Activated T-helper 17 cell treated with anti-CD3 and anti-CD28 coated beads, Interleukin-2, amount 50 U/mL, for 72 hours (primary cell): ENCODE measurements around the gene RNF26. TPM values are rescaled to one million over a fixed set of nuclear protein-coding genes. Genes with fewer than 3 reads are reported as not detected.

ENCODE experiments used
- ATAC-seq: fragments of 150-1000 bp; cut with Tn5 transposase; replicated peaks from 2 replicates; pipeline ENCODE4 v1.10.0; 2021; ENCODE audit warnings: mild to moderate bottlenecking, moderate library complexity
- H3K27ac Mint-ChIP-seq: one replicate; pipeline ENCODE4 v1.8.0; 2022; ENCODE audit warnings: mixed read lengths
- H3K27me3 Mint-ChIP-seq: one replicate; pipeline ENCODE4 v1.8.0; 2022; ENCODE audit warnings: mixed read lengths
- H3K36me3 Mint-ChIP-seq: one replicate; pipeline ENCODE4 v1.8.0; 2022; ENCODE audit warnings: low read depth, mild to moderate bottlenecking, mixed read lengths
- H3K4me1 Mint-ChIP-seq: one replicate; pipeline ENCODE4 v1.8.0; 2022; ENCODE audit warnings: mixed read lengths
- H3K4me3 Mint-ChIP-seq: one replicate; pipeline ENCODE4 v1.8.0; 2022; ENCODE audit warnings: mild to moderate bottlenecking, mixed read lengths
- H3K9me3 Mint-ChIP-seq: one replicate; pipeline ENCODE4 v1.8.0; 2022; ENCODE audit warnings: mixed read lengths
- total RNA-seq, 2 donors: library from RNA; stranded (reverse); gene quantifications; one replicate each; pipeline ENCODE4 v1.2.3, GENCODE V29; 2022

RNF26 gene
- total RNA-seq: 10 to 100 TPM; 23.7 to 32.6 TPM

DNA sequence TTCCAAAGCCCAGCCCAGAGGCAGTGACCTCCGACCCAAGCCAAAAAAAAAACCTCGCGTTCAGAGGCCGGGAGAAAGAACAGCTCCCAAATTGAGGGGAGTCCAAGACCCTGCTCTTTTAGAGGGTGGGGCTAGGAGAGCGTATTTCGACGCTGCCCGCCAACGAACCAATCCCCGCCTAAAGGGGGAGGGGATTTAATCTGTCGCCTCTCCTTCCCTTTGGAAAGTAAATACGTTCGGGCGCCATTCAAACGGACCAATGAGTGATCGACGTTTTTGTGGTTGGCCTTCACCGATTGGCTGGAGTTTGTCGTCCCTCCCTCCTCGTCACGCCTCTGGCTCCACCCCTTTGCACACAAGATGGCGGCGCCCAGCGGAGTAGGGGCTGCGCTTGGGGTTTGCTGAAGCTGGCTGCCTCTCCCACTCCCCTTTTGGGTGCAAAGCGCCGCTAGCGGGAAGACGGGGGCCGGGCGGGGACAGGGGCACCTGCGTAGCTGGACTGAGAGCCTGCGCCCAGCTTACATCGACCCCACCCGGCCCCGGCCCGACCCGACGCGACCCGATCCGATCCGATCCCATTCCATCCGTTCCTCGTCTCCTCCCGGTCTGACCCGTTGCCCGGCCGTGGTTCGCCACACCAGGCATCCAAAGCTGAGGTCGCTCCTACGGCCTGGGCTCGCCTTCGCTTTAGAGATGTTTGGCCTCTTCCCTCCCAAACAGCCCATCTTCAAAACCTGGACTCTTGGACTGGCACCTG, at the start of gene RNF26:
Gene RNF26, plus strand, starts transcription at position 354 of the 757 bp plus-strand sequence. CDS start 596 bp downstream, outside the sequence.
- Mint-ChIP-seq H3K4me1 (peaks cover 6% of the 10 kb centered on the region), H3K9me3 (no peaks in the 10 kb centered on the region), H3K4me3 (peak within 1 kb of the TSS; percentile 93), H3K27ac (peak within 1 kb of the TSS; percentile 93), H3K27me3 (peaks cover 14% of the 10 kb centered on the region), H3K36me3 (peaks cover 4% of the 10 kb centered on the region)
- ATAC-seq: peak; percentile 98

DNA sequence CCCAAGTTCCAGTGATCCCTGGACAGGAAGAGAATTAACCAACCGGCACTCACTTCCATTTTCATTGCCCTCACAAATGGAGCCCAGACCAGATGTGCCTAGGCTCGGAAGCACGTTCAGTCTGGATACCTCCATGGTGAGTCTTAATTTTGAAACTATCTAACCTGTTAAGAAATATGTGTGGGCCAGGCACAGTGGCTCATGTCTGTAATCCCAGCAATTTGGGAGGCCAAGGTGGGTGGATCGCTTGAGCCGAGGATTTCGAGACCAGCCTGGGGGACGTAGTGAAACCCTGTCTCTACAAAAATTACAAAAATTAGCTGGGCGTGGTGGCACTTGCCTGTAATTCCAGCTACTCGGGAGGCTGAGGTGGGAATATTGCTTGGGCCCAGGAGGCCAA, 48.9 kb upstream of the RNF26 start:
- Mint-ChIP-seq H3K9me3 (no peaks in the 10 kb centered on the region), H3K36me3 (peaks cover 79% of the 10 kb centered on the region), H3K4me3 (no peak overlapping the region), H3K4me1 (peaks cover 5% of the 10 kb centered on the region), H3K27ac (no peak overlapping the region), H3K27me3 (no peaks in the 10 kb centered on the region)
- ATAC-seq: no peak

DNA sequence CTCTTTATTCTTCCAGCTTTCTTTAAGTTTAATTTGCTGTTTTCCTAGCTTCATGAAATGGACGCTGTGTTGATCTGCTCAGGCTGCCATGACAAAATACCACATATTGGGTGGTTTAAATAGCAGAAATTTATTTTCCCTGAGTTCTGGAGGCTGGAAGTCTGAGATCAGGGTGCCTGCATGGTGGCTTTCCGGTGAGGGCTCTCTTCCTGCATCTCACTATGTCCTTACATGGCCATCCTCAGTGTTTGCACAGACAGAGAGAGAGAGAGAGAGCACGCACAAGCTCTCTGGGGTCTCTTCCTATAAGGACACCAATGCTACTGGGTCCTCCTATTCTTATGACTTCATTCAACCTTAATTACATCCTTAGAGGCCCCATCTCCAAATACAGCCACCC, 46.1 kb upstream of the RNF26 start:
- Mint-ChIP-seq H3K4me3 (no peak overlapping the region), H3K27me3 (no peaks in the 10 kb centered on the region), H3K36me3 (peaks cover 87% of the 10 kb centered on the region), H3K27ac (no peak overlapping the region), H3K9me3 (no peaks in the 10 kb centered on the region), H3K4me1 (no peaks in the 10 kb centered on the region)
- no peak for ATAC-seq

DNA sequence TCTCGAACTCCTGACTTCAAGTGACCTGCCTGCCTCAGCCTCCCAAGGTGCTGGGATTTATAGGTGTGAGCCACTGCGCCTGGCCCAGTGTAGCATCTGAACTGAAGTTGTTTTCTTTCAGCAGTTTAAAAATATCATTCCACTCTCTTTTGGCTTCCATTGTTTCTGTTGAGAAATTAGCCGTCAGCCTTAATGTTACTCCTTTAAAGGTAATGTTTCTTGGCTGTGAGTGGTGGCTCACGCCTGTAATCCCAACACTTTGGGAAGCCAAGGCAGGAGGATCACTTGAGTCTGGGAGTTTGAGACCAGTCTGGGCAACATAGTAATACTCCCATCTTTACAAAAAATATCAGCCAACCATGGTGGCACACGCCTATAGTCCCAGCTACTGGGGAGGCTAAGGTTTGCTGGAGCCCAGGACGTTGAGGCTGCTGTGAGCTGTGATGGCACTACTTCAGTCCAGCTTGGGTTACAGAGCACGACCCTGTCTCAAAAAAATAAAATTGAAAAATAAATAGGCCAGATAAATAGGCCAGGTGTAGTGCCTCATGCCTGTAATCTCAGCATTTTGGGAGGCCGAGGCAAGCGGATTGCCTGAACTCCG, 43.3 kb upstream of the RNF26 start:
- no peak overlapping the region for H3K27ac Mint-ChIP-seq

DNA sequence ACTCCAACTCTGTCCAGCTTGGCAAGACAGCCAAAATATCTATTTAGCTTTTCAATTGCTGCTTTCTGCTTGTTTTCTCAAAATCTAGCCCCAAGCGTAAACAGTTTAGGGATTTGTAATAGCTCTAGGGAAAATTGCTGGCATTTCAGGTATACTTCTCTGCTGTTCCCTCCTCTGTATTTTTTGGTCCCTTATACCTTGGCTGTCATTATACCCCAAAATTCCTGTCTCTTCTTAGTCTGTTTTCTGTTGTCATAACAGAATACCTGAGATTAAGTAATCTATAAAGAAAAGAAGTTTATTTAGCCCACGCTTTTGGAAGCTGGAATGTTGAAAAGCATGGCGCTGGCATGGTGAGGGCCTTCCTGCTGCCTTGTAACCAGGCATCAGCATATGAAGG, 40.9 kb upstream of the RNF26 start:
- Mint-ChIP-seq H3K36me3 (peaks cover 81% of the 10 kb centered on the region), H3K9me3 (no peaks in the 10 kb centered on the region), H3K27ac (no peak overlapping the region), H3K27me3 (no peaks in the 10 kb centered on the region), H3K4me3 (no peak overlapping the region), H3K4me1 (no peaks in the 10 kb centered on the region)
- no peak for ATAC-seq

More for the DNA sequence above, 43.3 kb upstream of the RNF26 start:
- H3K9me3 Mint-ChIP-seq: no peaks in the 10 kb centered on the region
- ATAC-seq: no peak
- no peaks in the 10 kb centered on the region for H3K4me1 Mint-ChIP-seq
- H3K36me3 Mint-ChIP-seq: peaks cover 81% of the 10 kb centered on the region
- H3K4me3 Mint-ChIP-seq: no peak overlapping the region
- no peaks in the 10 kb centered on the region for H3K27me3 Mint-ChIP-seq

DNA sequence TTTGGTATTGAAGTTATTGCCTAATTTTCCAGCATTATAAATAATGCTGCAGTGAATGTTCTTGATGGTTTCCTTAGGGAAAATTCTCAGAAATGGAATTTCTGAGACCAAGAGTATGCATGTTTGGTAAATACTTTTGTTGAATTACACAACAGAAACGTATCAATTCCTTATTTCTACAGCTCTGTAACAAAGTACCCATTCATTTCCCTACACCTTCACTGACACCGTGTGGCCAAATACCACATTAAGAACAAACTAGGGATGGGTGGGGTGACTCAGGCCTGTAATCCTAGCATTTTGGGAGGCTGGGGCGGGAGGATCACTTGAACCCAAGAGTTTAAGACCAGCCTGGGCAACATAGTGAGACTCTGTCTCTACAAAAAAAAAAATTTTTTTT, 39.1 kb upstream of the RNF26 start:
- ATAC-seq: no peak

DNA sequence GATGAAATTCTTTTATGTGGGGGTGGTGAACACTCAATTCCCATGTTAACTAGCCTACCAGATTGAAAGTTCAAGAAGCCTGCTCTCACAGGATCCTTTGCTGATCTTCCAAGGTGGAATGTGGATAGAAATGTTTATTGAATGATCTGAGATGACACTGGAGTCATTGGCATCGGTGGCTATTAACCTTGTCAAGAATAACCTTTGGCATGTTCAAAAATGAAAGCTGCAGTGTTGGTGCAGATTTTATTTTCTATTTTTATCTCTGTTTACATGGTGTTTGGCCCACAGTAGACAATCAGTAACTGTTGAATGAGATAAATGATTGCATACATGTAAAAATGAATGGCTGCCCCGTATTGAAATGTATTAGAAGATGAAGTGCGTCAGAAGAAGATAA, 36.4 kb upstream of the RNF26 start:
- H3K4me1 Mint-ChIP-seq: no peaks in the 10 kb centered on the region
- no peaks in the 10 kb centered on the region for H3K27me3 Mint-ChIP-seq
- no peak overlapping the region for H3K27ac Mint-ChIP-seq
- H3K4me3 Mint-ChIP-seq: no peak overlapping the region
- no peak for ATAC-seq
- peaks cover 86% of the 10 kb centered on the region for H3K36me3 Mint-ChIP-seq
- no peaks in the 10 kb centered on the region for H3K9me3 Mint-ChIP-seq

More for the DNA sequence above, 39.1 kb upstream of the RNF26 start:
- Mint-ChIP-seq H3K9me3 (no peaks in the 10 kb centered on the region), H3K4me1 (no peaks in the 10 kb centered on the region), H3K4me3 (no peak overlapping the region), H3K36me3 (peaks cover 82% of the 10 kb centered on the region), H3K27me3 (no peaks in the 10 kb centered on the region), H3K27ac (no peak overlapping the region)

DNA sequence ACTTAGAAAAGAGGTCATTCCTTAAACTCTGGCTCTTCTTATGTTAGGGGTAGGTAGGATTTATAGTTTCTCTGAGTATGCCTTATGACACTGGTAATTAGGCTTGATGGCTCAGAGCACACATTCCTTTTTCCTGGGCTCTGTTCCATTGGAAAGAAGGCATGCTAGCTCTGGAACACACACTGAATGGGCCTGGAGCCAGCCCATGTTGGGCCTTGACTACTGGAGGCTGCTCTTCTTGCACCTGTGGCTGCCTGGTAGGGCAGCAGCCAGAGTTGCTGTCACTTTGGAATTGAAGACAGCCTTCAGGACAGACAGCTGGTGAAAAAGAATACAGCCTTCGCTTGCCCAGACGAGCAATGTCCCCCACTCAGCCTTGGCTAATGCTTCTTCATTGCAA, 35.6 kb upstream of the RNF26 start:
- Mint-ChIP-seq H3K27ac (no peak overlapping the region), H3K36me3 (peaks cover 87% of the 10 kb centered on the region), H3K4me3 (no peak overlapping the region), H3K4me1 (no peaks in the 10 kb centered on the region), H3K27me3 (no peaks in the 10 kb centered on the region), H3K9me3 (no peaks in the 10 kb centered on the region)
- no peak for ATAC-seq

DNA sequence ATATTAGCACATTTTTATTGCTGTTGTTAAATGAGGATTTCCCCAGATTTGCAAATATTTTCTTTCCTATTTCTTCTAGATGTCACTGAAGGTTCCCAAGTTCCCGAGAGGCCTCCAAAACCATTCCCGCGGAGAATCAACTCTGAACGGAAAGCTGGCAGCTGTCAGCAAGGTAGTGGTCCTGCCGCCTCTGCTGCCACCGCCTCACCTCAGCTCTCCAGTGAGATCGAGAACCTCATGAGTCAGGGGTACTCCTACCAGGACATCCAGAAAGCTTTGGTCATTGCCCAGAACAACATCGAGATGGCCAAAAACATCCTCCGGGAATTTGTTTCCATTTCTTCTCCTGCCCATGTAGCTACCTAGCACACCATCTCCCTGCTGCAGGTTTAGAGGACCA, 34.9 kb upstream of the RNF26 start:
- ATAC-seq: no peak
- H3K27ac Mint-ChIP-seq: no peak overlapping the region
- H3K4me3 Mint-ChIP-seq: no peak overlapping the region
- no peaks in the 10 kb centered on the region for H3K4me1 Mint-ChIP-seq
- H3K36me3 Mint-ChIP-seq: peaks cover 92% of the 10 kb centered on the region
- no peaks in the 10 kb centered on the region for H3K27me3 Mint-ChIP-seq
- no peaks in the 10 kb centered on the region for H3K9me3 Mint-ChIP-seq

DNA sequence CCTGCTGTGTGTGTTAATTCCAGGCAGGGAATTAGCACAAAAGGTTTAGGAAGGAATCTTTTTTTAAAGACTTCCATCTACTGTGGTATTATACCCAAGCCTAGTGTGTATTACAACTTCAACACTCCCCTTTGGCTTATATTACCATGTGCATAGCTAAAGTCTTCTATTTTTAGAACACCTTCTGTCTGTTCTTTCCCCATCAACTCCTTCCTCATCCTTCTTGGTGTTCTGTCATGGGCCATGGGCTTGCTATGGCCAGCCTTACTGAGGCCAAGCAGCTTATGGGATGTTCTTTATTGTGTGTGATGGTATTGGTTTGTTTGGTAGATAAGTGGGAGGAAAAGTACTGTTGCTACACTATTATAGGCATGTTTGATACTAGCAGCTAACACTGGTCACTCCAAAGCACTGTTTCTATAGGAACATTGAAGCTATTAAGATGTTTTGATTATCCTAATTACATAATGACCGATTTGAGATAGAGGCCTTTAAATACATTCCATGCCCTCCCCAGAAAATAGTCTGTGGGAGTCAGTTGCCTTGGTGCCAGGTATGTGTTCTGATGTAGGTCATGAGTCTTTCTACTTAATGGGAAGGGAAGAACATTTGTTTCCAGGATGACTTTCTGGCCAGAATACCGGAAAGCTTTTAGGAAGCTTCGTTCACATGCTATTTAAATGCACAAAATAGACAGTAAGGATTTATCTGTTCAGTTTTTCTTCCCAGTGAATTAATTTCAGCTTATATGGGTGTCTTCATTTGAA, 33.9 kb upstream of the RNF26 start:
- H3K27ac Mint-ChIP-seq: no peak overlapping the region
- no peak overlapping the region for H3K4me3 Mint-ChIP-seq
- no peaks in the 10 kb centered on the region for H3K27me3 Mint-ChIP-seq
- no peaks in the 10 kb centered on the region for H3K9me3 Mint-ChIP-seq
- no peak for ATAC-seq
- H3K4me1 Mint-ChIP-seq: peaks cover 5% of the 10 kb centered on the region
- H3K36me3 Mint-ChIP-seq: peaks cover 97% of the 10 kb centered on the region

DNA sequence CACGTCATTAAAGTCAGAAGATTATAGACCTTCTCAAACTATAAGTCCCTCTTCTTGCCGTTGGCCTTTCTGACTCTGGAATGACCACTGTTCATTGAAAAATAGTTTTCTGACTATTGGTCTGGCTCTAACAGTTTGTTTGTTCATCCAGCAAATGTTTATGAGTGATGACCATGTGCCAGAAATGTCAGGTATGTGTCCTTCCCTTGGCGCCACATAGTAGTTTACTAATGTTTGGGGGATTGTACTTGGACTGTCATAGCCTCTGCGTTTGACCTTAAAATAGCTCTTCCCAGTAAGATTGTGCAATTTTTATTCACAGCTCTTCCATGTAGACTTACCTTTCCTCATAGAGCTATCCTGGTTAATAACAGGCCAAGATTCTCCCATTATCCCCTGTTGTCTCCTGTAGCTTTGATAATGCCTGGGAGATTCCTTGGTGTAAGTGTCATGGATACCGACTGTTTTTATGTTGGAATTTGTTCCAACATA, 31.1 kb upstream of the RNF26 start:
- Mint-ChIP-seq H3K27ac (peak overlapping the region; percentile 59), H3K27me3 (no peaks in the 10 kb centered on the region), H3K36me3 (peaks cover 77% of the 10 kb centered on the region), H3K4me3 (no peak overlapping the region), H3K4me1 (peaks cover 13% of the 10 kb centered on the region), H3K9me3 (no peaks in the 10 kb centered on the region)
- no peak for ATAC-seq

DNA sequence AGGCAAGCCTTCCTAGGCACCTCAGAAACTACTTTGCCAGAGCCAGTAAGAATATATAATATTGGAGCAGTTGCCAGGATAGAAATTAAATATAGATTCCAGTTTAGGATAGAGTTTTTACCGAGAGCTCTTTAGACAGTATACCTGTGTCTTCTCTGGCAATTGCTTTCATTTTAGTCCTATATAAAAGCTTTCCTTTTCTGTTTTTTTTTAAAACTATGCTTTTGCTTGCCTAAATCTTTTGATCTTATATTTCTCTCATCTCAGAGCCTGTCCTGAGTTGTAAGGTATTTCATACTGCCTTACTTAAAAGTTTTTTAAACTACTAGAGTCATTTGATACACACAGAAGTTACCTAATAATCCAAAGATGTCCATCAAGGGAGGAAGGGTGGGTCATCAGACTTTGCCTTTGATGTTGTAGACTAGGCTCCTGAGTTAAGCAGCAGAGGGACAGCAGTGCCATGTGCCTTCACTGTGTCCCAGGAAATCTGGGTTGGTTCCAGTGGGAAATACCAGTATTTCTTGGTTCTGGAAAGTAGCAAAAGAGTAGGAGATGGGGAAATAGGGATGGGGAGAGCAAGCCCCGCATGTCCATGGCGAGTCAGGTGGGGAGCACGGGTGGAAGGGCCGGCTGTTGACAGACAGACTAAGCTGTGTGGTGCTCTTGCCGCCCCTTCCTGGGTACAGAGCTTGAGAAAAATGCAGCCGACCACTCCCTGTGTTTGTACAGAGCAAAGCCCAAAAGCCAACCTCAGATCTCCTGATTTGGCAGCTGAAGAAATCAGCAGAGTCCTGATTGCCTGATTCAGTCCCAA, 28.6 kb upstream of the RNF26 start:
- peaks cover 13% of the 10 kb centered on the region for H3K4me1 Mint-ChIP-seq
- peak overlapping the region; percentile 45 for H3K4me3 Mint-ChIP-seq
- peaks cover 64% of the 10 kb centered on the region for H3K36me3 Mint-ChIP-seq
- H3K9me3 Mint-ChIP-seq: no peaks in the 10 kb centered on the region
- no peak for ATAC-seq
- H3K27ac Mint-ChIP-seq: peak overlapping the region; percentile 69
- H3K27me3 Mint-ChIP-seq: no peaks in the 10 kb centered on the region

DNA sequence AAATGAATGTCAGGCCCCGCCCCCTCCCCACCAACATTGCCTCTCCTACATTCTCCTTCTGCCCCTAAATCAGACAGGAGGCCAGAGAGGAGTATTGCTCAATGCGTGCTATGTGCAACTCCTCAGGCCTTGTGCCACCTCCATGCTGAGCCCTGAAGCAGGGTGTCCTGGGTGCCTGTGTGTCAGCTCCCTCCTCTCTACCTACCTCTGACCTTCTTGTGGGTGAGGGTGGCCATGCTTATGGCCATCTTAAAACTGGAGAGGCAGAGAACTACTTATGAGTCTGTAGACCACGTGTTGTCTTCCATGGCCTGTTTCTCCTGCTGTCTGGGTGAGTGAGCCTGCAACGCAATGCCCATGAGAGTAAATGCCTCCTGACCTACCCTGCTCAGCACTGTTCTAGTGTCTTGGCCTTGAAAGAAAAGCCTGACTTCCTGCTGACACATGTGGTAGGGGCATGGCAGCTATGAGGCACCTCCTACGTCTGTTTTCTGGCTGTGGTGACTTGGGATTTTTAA, 27.9 kb upstream of the RNF26 start:
- no peaks in the 10 kb centered on the region for H3K9me3 Mint-ChIP-seq
- peak; percentile 90 for ATAC-seq
- H3K4me3 Mint-ChIP-seq: peak overlapping the region; percentile 45
- H3K27ac Mint-ChIP-seq: peak overlapping the region; percentile 69
- H3K36me3 Mint-ChIP-seq: peaks cover 57% of the 10 kb centered on the region
- no peaks in the 10 kb centered on the region for H3K27me3 Mint-ChIP-seq
- peaks cover 13% of the 10 kb centered on the region for H3K4me1 Mint-ChIP-seq

DNA sequence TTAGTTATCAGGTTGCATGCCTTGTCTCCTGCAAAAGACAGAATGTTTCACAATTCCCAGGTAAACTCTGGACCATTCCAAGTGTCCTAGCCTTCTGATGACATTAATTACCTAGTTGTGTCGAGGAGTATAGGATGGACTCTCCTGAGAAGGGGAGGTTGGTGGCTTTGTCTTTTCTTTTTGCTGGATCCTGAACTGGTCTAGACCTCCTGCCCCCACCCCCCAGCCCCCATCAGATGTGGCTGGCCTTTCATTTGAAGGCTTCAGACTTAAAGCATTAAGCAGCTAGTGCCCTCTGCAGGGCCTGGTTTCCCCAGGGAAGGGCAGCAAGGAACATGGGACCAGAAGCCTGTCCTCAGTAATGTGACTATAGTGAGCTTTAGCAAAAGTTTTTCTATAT, 27.1 kb upstream of the RNF26 start:
- H3K36me3 Mint-ChIP-seq: peaks cover 49% of the 10 kb centered on the region
- no peaks in the 10 kb centered on the region for H3K27me3 Mint-ChIP-seq
- H3K9me3 Mint-ChIP-seq: no peaks in the 10 kb centered on the region
- no peak for ATAC-seq
- H3K27ac Mint-ChIP-seq: peak overlapping the region; percentile 69
- H3K4me1 Mint-ChIP-seq: peaks cover 13% of the 10 kb centered on the region
- H3K4me3 Mint-ChIP-seq: peak overlapping the region; percentile 45
